Activated CD4-positive, alpha-beta T cell treated with anti-CD3 and anti-CD28 coated beads, Interleukin-2, amount 10 ng/mL, durations not matched to agents 7 days and 5 days (primary cell): Measurements from ENCODE around the gene C4A. TPM values are rescaled to one million over a fixed set of nuclear protein-coding genes. Genes with fewer than 3 reads are reported as not detected.
"Not testable (repeated sequence)": the region's sequence is repeated elsewhere in the genome, so short reads cannot be mapped to it uniquely, and the experiment has no call there.

Experiments
- CTCF ChIA-PET: fragments of 350-600 bp; sonication (Branson Sonifier 250); formaldehyde crosslinking; loops from one replicate; lab custom pipeline; 2021; ENCODE audit warnings: antibody characterized with exemption; lab: Charles Lee
- POLR2A ChIA-PET: fragments of 350-600 bp; sonication (Branson Sonifier 250); formaldehyde crosslinking; loops from one replicate; lab custom pipeline; 2021; ENCODE audit warnings: antibody characterized with exemption; lab: Charles Lee
- DNase-seq: peaks from one replicate; pipeline ENCODE4 v3.0.0-alpha.2; 2020
- H3K27ac Mint-ChIP-seq: one replicate; pipeline ENCODE4 v1.8.0; 2021; ENCODE audit warnings: mild to moderate bottlenecking, moderate library complexity, mixed read lengths
- H3K27me3 Mint-ChIP-seq: one replicate; pipeline ENCODE4 v1.8.0; 2021; ENCODE audit warnings: mixed read lengths
- H3K36me3 Mint-ChIP-seq: one replicate; pipeline ENCODE4 v1.8.0; 2021; ENCODE audit warnings: low read depth, mixed read lengths
- H3K4me1 Mint-ChIP-seq: one replicate; pipeline ENCODE4 v1.8.0; 2021; ENCODE audit warnings: mixed read lengths
- H3K4me3 Mint-ChIP-seq: one replicate; pipeline ENCODE4 v1.8.0; 2021; ENCODE audit warnings: mild to moderate bottlenecking, moderate library complexity, mixed read lengths
- H3K9me3 Mint-ChIP-seq: one replicate; pipeline ENCODE4 v1.8.0; 2021; ENCODE audit warnings: mixed read lengths
- total RNA-seq, 2 experiments: library from RNA; stranded (reverse); gene quantifications; one replicate each; pipeline ENCODE4 v1.2.3, GENCODE V29; 2021

Gene C4A
- 1 to 10 TPM; 3.0 to 4.2 TPM for total RNA-seq

- CTCF ChIA-PET, H3K4me3 Mint-ChIP-seq, H3K27me3 Mint-ChIP-seq, H3K9me3 Mint-ChIP-seq, H3K27ac Mint-ChIP-seq, POLR2A ChIA-PET, DNase-seq, H3K4me1 Mint-ChIP-seq, H3K36me3 Mint-ChIP-seq: not testable (repeated sequence)
Observed at GRCh38 chr6:31981744-31982143, at the start of gene C4A. Gene C4A (plus strand): TSS chr6:31982057. CDS start chr6:31982108, 51 bp downstream.

DNA sequence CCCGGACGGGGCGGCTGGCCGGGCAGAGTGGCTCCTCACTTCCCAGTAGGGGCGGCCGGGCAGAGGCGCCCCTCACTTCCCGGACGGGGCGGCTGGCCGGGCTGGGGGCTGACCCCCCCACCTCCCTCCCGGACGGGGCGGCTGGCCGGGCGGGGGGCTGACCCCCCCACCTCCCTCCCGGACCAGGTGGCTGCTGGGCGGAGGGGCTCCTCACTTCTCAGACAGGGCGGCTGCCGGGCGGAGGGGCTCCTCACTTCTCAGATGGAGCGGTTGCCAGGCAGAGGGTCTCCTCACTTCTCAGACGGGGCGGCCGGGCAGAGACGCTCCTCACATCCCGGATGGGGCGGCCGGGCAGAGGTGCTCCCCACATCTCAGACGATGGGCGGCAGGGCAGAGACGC, 49.7 kb upstream of the C4A start:
- H3K27ac Mint-ChIP-seq, POLR2A ChIA-PET, H3K27me3 Mint-ChIP-seq, CTCF ChIA-PET, DNase-seq, H3K4me3 Mint-ChIP-seq, H3K36me3 Mint-ChIP-seq, H3K9me3 Mint-ChIP-seq, H3K4me1 Mint-ChIP-seq: not testable (repeated sequence)

GRCh38 chr6:31933537-31933936, 48.3 kb upstream of the C4A start:
- no peaks in the 10 kb centered on the region for H3K9me3 Mint-ChIP-seq
- CTCF ChIA-PET, result interaction anchor here (1.5 kb wide), 1 partner anchor 9 kb away, joined by 4 read pairs; no protein-coding TSS in a partner anchor

DNA sequence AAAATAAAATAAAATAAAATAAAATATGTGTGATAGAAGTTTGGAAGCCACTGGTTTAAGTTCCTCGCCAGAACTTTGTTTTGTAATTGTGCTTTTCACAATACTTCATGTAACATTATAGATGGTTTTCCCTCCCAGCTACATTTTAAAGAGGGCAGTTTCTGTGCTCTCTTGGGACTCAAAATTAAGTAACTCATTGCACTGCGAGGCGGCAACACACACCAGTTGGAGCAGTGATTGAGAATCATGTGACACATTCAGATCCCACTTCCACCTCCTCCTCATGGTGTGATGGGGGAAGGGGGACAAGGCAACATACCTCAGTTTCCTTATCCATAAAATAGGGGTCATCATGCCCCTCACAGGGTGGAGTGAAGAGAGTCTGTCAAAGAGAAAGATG, 46.8 kb upstream of the C4A start:
- POLR2A ChIA-PET, result no interaction called here
- no peaks in the 10 kb centered on the region for H3K4me1 Mint-ChIP-seq
- no peak overlapping the region for H3K27ac Mint-ChIP-seq
- H3K36me3 Mint-ChIP-seq, result no peaks in the 10 kb centered on the region
- CTCF ChIA-PET, result interaction anchor here (0.6 to 0.9 kb wide), 2 partner anchors 19 to 24 kb away, joined by 3 read pairs; partner anchors contain the start of genes NELFE and SKIC2
- no peaks in the 10 kb centered on the region for H3K9me3 Mint-ChIP-seq
- DNase-seq, result no peak
- H3K27me3 Mint-ChIP-seq, result no peaks in the 10 kb centered on the region
- no peak overlapping the region for H3K4me3 Mint-ChIP-seq

More at GRCh38 chr6:31933537-31933936, 48.3 kb upstream of the C4A start:
- no peaks in the 10 kb centered on the region for H3K4me1 Mint-ChIP-seq
- H3K4me3 Mint-ChIP-seq, result no peak overlapping the region
- POLR2A ChIA-PET, result no interaction called here
- no peak for DNase-seq
- no peak overlapping the region for H3K27ac Mint-ChIP-seq
- H3K27me3 Mint-ChIP-seq, result no peaks in the 10 kb centered on the region
- no peaks in the 10 kb centered on the region for H3K36me3 Mint-ChIP-seq

GRCh38 chr6:31935823-31936222, 46.0 kb upstream of the C4A start:
- CTCF ChIA-PET, result interaction anchor here (0.6 kb wide), 1 partner anchor 20 kb away, joined by 3 read pairs; no protein-coding TSS in a partner anchor
- Mint-ChIP-seq H3K27me3 (peaks cover 6% of the 10 kb centered on the region), H3K4me3 (no peak overlapping the region), H3K4me1 (no peaks in the 10 kb centered on the region), H3K36me3 (no peaks in the 10 kb centered on the region), H3K27ac (no peak overlapping the region), H3K9me3 (no peaks in the 10 kb centered on the region)
- POLR2A ChIA-PET, result no interaction called here
- DNase-seq, result no peak

DNA sequence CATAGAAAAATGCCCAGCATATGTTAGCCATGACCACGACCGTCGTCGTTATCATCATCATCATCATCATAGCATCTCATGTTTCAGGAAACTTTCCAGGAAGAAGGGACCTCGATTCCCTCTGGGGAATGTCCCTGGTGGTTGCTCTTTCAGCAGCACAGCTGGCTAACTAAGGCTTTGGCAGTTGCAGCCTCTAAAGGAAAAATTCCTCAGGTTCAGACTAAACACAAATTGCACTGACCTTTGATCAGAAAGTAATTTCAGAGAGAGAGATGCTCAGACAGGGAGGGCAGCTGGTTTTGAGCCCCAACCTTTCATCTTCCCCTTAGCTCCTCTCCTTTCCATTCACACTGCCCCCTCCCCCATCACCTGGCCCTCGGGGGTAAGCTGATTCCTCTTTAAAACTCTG, 41.6 kb upstream of the C4A start:
- Mint-ChIP-seq H3K27me3 (peaks cover 9% of the 10 kb centered on the region), H3K9me3 (no peaks in the 10 kb centered on the region), H3K27ac (no peak overlapping the region), H3K4me1 (no peaks in the 10 kb centered on the region), H3K4me3 (no peak overlapping the region), H3K36me3 (no peaks in the 10 kb centered on the region)
- POLR2A ChIA-PET, result no interaction called here
- CTCF ChIA-PET, result interaction anchor here (0.6 kb wide), 1 partner anchor 727 kb away, joined by 3 read pairs; no protein-coding TSS in a partner anchor
- DNase-seq, result no peak

- no peaks in the 10 kb centered on the region for H3K36me3 Mint-ChIP-seq
- no peaks in the 10 kb centered on the region for H3K9me3 Mint-ChIP-seq
- H3K27me3 Mint-ChIP-seq, result peaks cover 9% of the 10 kb centered on the region
- ChIA-PET POLR2A (no interaction called here), CTCF (interaction anchor here (0.5 to 3.0 kb wide), 3 partner anchors 8 to 19 kb away, joined by 3 to 9 read pairs (median 4); no protein-coding TSS in a partner anchor)
- no peak overlapping the region for H3K4me3 Mint-ChIP-seq
- DNase-seq, result no peak
- no peaks in the 10 kb centered on the region for H3K4me1 Mint-ChIP-seq
- H3K27ac Mint-ChIP-seq, result no peak overlapping the region
Observed at GRCh38 chr6:31943742-31944141, 38.1 kb upstream of the C4A start.

GRCh38 chr6:31945154-31945506, 36.7 kb upstream of the C4A start:
- ChIA-PET CTCF (interaction anchor here (0.6 to 1.3 kb wide), 3 partner anchors 11 to 339 kb away, joined by 3 read pairs; partner anchors contain the start of gene ATF6B), POLR2A (interaction anchor here (0.6 kb wide), 1 partner anchor 25 kb away, joined by 3 read pairs; no protein-coding TSS in a partner anchor)
- Mint-ChIP-seq H3K4me3 (no peak overlapping the region), H3K9me3 (no peaks in the 10 kb centered on the region), H3K27ac (no peak overlapping the region), H3K27me3 (peaks cover 9% of the 10 kb centered on the region), H3K4me1 (no peaks in the 10 kb centered on the region), H3K36me3 (no peaks in the 10 kb centered on the region)
- DNase-seq, result no peak

DNA sequence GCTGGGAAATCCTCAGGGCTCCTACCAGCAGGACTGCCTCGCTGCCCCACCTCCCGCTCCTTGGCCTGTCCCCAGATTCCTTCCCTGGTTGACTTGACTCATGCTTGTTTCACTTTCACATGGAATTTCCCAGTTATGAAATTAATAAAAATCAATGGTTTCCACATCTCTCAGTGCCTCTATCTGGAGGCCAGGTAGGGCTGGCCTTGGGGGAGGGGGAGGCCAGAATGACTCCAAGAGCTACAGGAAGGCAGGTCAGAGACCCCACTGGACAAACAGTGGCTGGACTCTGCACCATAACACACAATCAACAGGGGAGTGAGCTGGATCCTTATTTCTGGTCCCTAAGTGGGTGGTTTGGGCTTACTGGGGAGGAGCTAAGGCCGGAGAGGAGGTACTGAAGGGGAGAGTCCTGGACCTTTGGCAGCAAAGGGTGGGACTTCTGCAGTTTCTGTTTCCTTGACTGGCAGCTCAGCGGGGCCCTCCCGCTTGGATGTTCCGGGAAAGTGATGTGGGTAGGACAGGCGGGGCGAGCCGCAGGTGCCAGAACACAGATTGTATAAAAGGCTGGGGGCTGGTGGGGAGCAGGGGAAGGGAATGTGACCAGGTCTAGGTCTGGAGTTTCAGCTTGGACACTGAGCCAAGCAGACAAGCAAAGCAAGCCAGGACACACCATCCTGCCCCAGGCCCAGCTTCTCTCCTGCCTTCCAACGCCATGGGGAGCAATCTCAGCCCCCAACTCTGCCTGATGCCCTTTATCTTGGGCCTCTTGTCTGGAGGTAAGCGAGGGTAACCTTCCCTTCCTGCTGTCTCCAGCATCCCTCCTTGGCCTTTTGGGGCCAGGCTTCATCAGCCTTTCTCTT, 36.1 kb upstream of the C4A start, which contains the start of gene CFB:
Gene CFB, plus strand, starts transcription at position 589 of the 863 bp plus-strand sequence. Its CDS starts 127 bp downstream, at position 716.
- DNase-seq, result no peak
- no peaks in the 10 kb centered on the region for H3K9me3 Mint-ChIP-seq
- H3K27ac Mint-ChIP-seq, result no peak within 1 kb of the TSS
- H3K36me3 Mint-ChIP-seq, result peaks cover under 1% of the 10 kb centered on the region
- CTCF ChIA-PET, result interaction anchor here (0.6 to 1.3 kb wide), 3 partner anchors 11 to 339 kb away, joined by 3 read pairs; partner anchors contain the start of gene ATF6B
- POLR2A ChIA-PET, result interaction anchor here (0.6 kb wide), 1 partner anchor 25 kb away, joined by 3 read pairs; no protein-coding TSS in a partner anchor
- peaks cover 4% of the 10 kb centered on the region for H3K27me3 Mint-ChIP-seq
- no peaks in the 10 kb centered on the region for H3K4me1 Mint-ChIP-seq
- no peak within 1 kb of the TSS for H3K4me3 Mint-ChIP-seq

DNA sequence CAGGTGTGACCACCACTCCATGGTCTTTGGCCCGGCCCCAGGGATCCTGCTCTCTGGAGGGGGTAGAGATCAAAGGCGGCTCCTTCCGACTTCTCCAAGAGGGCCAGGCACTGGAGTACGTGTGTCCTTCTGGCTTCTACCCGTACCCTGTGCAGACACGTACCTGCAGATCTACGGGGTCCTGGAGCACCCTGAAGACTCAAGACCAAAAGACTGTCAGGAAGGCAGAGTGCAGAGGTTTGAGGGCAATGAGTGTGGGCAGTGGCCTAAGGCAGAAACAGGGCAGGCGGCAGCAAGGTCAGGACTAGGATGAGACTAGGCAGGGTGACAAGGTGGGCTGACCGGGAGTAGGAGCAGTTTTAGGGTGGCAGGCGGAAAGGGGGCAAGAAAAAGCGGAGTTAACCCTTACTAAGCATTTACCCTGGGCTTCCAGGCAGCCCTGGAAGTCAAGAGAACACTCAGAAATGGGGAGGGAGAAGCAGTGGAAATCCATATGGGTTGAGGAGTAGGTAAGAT, 35.4 kb upstream of the C4A start:
- H3K4me1 Mint-ChIP-seq, result no peaks in the 10 kb centered on the region
- H3K36me3 Mint-ChIP-seq, result peaks cover 3% of the 10 kb centered on the region
- peaks cover 2% of the 10 kb centered on the region for H3K27me3 Mint-ChIP-seq
- H3K4me3 Mint-ChIP-seq, result no peak overlapping the region
- no peak overlapping the region for H3K27ac Mint-ChIP-seq
- no peaks in the 10 kb centered on the region for H3K9me3 Mint-ChIP-seq
- POLR2A ChIA-PET, result no interaction called here
- CTCF ChIA-PET, result no interaction called here
- no peak for DNase-seq

DNA sequence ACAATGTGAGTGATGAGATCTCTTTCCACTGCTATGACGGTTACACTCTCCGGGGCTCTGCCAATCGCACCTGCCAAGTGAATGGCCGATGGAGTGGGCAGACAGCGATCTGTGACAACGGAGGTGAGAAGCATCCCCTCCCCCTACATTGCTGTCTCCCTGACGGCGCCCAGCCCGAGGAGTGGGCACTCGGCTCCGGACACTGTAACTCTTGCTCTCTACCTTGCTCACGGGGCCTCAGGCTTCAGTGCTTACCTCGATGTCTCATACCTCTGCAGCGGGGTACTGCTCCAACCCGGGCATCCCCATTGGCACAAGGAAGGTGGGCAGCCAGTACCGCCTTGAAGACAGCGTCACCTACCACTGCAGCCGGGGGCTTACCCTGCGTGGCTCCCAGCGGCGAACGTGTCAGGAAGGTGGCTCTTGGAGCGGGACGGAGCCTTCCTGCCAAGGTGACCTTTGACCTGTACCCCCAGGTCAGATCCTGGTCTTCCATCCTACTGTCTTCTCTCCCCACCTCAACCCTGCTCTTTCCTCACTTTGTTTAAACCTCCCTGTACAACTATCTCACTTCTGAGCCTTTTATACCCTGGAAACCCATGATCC, 34.7 kb upstream of the C4A start:
- Mint-ChIP-seq H3K4me1 (no peaks in the 10 kb centered on the region), H3K27me3 (peaks cover 2% of the 10 kb centered on the region), H3K36me3 (peaks cover 3% of the 10 kb centered on the region), H3K9me3 (no peaks in the 10 kb centered on the region), H3K4me3 (no peak overlapping the region), H3K27ac (no peak overlapping the region)
- ChIA-PET POLR2A (no interaction called here), CTCF (interaction anchor here (1.1 kb wide), 1 partner anchor 12 kb away, joined by 3 read pairs; the partner anchor contains the start of gene SKIC2)
- DNase-seq, result no peak

DNA sequence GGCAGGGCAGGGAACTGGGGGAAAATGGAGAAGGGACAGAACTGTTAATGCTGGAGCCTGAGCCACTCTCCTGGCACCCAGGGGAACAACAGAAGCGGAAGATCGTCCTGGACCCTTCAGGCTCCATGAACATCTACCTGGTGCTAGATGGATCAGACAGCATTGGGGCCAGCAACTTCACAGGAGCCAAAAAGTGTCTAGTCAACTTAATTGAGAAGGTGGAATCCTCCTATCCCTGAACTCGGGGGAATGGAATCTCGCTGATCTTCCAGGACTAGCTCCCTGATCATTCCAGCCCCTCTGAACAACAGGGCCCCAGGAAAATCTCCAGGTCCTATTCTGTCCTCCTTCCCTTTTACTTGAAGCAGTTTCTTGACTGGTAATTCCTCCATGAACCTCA, 34.0 kb upstream of the C4A start:
- Mint-ChIP-seq H3K27ac (no peak overlapping the region), H3K4me3 (no peak overlapping the region), H3K9me3 (no peaks in the 10 kb centered on the region), H3K4me1 (no peaks in the 10 kb centered on the region), H3K36me3 (peaks cover 6% of the 10 kb centered on the region), H3K27me3 (peaks cover 2% of the 10 kb centered on the region)
- CTCF ChIA-PET, result interaction anchor here (1.1 kb wide), 1 partner anchor 12 kb away, joined by 3 read pairs; the partner anchor contains the start of gene SKIC2
- POLR2A ChIA-PET, result no interaction called here
- DNase-seq, result no peak
